HG03521 (cell line): ENCODE measurements around the gene PGC.

Experiments
- ATAC-seq: cut with Tn5 transposase; IDR thresholded peaks from one replicate; pipeline ENCODE4 v1.9.1; 2021; ENCODE audit warnings: mild to moderate bottlenecking, moderate library complexity; ENCODE audit not compliant: unreplicated experiment

PGC gene

DNA sequence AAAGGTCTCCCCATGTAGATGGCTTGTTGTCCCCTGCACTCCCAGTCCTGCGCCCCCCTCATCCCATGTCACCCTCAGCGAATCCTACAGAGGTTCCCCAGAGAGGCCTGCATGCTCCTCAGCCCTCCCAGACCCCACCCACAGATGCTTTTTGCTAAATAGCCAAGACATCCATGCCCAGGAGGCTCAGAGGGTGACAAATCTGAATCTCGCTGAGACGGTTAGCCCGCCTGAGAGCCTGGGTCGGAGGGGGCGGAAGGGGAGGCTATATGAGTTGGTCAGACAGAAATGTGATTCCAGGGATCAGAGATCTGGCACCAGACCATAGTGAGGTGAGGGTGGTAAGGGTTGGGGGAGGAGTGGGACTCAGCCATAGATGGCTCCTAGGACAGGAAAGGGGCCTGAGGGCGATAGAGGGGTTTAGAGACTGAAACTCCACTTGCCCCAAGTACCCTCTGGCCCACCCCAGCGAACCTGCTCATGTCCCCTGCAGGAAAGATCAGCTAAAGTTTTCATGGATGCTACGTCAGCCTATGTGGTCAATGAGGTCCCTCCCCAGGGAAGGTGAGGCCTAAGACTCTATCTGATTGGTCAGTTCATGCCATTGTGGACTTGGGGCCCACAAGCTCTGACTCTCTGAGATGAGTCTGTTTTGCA lies 45.0 kb downstream of the PGC start:
- ATAC-seq, result no peak

DNA sequence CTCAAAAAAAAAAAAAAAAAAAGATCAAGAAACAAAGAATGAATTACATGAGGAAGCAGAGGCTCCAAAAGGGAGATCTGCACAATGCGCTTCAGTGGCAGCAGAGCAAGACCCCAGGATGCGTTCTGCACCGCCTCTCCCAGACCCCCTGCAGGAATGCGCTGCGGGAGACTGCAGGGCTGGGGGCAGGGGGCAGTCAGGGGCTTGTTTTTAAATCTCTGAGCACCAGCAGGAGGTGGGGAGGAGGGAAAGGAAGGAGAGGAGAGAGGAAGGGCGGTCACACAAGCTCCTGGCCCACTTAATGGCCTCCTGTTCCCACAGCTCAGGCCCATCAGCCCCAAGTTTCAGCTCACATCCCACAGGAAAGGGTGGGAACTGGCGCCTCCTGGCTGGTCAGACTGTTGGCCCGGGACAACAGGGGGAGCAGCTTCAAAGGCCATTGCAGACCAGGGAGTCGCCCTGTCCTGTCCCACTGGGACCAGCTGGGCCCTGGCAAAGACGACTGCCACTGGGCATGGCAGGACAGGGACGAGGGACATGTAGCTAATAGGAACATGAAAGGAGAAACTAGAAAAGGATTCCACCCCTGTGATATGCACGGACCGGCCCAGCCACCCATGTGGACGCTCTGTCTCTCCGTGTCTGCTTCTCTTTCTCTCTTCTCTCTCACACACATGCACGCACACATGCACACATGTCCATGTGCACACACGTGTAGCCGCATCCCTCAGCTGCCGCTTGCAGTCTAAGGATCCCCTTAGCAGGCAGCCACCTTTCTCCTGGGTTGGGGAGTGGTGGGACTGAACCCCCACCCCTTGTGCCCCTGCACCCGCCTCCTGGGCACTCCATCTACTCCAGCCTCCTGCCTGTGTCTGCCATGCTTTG lies 46.5 kb downstream of the PGC start:
- ATAC-seq, result no peak

DNA sequence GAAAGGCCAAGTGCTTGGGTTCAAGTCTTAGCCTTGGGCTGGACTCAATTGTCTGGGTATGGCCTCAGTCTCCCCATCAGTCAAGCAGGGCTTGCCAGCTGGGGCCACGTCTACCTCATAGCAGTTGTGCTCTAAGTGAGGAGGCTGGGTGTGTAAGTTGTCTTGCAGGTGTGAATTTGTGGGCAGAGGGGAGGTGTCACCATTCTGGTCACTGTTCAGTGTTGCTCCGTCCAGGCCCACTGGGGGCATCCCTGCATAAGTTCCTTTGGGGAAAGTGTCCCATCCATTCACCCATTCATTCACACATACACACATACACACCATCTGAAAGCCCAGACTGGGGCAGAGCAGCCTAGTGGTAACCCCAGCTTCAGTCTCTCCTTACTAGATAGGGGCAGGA lies 48.1 kb downstream of the PGC start:
- no peak for ATAC-seq

DNA sequence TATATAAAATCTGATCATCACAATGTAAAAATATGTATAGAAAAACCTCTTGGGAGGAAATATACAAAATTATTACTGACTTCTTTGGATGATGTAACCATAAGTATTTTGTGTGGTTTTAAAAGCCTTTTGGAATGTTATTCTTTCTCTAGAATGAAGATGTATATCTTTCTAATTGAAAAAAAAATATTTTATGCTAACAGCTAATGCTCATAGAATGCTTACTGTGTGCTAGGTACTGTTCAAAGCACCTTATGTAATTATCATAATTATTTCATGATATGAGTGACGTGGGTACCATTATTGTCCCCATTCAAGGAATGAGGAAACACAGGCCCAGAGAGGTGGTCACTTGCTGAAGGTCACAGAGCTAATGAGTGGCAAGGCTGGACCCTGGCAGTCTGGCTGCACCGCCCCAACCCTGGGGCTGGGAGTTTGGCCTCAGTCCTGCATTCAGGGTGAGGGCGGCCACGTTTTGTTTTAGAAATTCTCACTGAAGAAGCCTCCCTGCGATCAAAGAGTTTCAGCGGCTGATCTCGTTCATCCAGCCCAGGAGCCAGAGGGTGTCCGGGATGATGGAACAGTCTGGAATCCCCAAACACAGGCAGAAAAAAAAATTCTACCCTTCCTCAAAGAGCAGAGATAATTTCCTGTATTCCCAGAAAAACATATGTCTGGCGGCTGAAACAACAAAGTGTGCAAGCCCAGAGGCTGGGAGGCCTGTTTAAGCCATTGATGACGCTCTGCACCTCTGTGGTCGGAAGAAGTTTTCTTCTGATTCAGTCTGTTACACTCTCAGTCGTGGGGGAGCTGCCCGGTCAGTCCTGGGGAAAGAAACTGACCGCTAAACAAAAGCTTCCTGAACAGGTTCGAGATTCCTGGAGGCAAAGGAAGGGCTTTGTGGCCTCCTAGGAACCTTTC lies 49.1 kb downstream of the PGC start:
- ATAC-seq, result no peak

DNA sequence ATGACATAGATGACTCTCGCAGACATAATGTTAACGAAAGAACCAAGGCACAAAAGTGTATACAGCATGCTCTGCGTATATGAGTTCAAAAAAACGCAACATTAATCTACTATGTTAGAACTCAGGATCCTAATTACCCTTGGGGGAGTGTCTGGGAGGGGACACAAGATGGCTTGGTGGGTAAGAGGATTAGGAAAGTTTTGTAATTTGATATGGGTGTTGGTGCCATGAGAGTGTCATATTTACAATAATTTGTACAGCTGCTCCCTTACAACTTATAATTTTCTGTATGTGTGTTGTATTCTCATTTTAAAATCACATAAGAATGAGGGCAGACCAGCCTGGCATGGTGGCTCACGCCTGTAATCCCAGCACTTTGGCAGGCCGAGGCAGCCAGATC lies 50.4 kb downstream of the PGC start:
- ATAC-seq, result no peak

DNA sequence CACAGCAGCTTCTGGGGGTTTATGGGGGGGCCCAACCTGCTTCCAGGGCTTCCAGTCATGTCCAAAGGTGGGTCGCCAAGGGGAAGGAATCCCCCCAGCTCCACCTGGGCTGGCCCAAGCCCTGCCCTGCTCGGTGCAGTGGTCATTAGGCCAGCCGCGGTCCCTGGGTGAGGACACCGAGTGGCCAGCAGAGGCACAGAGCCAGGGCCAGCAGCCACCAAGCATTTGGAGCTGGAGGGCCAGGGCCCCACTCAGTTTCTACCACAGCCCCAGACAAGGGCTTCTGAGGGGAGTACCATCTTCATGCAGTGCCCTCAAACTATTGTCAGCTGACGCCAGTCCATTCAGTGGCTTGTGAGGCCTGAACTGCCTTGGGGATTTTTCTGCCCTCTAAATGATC lies 51.4 kb downstream of the PGC start:
- ATAC-seq, result no peak

DNA sequence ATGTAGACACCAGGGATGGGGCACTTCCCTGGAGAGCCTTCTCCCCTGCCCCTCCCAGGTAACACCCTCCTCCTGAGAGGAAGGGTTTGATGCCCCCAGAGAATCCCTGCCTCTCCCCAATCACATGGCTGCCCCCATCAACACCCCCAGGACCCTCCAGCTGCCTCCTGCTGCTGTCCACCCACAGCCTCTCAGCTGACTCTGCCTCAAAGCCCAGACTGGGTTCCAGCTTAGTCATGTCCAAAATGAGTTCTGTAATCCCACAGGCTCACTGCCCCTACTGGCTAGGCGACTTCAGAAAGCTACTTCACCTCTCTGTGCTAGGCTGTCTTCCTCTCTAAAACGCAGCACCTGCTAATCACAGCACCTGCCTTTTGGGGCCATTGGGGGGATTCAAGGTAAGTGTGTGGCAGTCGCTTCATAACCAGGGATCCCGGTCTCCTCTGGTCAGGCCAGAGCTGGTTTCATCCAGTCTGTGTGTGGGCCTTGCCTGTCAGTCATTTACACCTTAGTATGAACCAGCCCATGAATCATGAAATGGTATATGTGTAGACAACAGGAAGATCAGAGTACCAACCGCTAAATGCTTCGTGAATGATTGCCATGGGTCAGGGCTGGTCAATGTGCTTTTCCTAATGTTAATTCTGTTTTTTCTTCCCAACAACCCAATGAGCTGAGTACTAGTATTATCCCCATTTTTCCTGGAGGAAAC lies 52.2 kb downstream of the PGC start:
- ATAC-seq, result no peak

DNA sequence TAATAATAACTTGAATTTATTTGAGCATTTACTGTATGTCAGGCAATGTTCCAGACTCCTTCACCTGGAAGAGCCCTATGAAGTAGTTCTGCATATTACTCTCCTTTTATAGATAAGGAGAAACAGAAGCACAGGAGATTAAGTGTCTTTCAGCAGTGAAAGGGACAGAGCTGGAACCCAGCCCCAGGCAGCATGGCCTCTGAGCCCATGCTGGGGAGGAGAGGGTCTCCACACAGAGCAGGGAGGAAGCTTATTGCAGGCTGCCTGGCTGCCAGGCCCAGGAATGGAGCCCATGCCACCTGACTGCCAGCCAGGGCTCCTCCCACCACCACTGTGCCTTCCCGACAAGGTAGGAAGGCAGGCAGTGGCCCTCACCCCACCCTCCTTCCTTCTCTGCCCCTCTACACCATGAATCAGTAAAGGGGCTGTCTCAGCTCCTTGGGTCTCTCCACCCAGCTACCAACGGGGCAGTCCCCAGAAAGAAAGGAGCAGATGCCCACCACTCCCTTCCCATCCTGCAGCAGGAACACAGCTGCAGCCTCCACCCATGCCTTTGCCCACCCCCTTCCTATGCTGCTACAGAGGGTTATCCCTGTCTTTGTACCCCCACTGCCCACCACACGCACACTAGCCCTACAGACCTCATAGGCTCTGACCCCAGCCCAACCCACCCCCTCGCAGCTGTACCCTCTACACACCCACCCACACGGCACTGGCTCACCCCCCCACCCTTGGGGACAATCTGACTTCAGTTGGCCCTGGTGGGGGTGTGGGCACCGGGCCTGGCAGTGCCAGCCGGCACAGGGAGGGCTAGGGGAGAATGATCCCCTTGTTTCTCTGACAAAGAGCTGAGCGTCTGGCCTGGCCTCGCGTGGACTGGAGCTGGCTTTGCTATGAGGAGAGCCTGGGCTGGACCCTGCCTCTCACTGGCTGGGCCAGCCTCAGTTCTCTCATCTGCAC lies 53.6 kb downstream of the PGC start:
- no peak for ATAC-seq

DNA sequence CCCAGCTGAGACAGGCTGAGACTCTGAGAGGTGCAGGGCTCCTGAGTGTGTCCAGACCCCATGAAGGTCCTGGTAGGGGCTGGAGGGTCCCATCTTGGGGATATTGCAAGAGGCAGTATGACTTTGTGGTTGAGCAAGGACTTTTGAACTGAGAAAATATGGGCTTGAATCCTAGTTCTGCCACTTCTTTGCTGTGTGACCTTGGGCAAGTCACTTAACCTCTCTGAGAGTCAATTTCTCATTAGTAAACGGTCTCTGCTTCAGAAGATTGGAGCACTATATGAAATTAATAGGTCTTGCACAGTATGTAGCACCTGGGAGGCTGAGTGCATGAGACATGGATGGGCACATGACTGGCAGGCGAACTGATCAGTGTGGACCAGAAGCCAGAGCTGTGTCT lies 54.5 kb downstream of the PGC start:
- ATAC-seq, result no peak

DNA sequence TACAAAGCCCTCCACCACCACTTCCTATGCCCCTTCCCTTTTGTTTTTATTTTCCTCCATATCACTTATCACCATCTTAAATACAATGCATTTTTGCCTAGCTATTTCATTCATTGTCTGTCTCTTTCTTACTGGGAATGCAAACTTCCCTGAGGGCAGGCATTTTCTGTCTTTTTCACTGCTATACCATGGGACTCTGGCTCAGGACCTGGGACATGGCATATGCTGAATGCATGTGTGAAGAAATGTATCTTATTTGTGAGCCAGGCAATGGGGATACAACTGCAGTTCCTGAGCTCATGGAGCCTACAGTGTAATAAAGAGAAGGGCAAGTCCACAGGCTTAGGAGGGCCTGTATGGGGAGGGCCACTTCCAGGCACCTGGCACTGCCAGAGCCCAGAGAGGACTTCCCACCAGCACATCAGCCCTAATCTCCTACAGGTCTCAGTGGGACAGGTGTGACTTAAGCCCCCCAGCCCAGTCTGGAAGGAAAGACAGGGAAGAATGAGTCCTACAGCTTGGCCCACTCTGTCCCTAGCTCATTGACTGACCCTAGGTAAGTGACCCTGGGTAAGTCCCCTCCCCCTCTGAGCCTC lies 55.0 kb downstream of the PGC start:
- ATAC-seq, result no peak

DNA sequence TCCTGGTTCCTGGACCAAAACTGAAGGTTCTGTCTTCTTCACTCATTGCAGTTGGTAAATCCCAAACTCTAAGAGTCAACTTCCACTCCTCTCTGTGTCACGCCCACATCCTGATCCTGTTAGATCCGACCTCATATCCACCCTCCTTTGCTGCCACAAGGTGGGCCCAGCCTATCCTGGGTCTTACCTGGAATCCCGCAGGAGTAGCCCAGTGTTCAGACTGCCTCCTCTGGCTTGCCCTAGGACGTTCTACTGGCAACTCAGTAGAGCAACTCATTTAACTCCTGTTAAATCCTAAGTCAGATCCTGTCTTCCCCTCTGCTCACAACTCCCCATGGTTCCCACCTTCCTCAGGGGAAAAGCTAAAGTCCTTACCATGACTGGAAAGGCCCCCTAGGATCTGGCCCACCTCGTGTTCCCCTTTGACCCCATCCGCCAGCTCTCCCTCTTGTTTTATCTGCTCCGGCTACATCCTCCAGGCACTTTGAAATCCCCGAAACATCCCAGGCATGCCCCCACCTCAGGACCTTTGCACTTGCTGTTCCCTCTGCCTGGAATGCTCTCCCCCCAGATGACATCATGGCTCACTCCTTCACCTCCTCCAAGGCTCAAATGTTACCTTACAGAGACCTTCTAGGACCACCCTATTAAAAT lies 55.6 kb downstream of the PGC start:
- no peak for ATAC-seq

DNA sequence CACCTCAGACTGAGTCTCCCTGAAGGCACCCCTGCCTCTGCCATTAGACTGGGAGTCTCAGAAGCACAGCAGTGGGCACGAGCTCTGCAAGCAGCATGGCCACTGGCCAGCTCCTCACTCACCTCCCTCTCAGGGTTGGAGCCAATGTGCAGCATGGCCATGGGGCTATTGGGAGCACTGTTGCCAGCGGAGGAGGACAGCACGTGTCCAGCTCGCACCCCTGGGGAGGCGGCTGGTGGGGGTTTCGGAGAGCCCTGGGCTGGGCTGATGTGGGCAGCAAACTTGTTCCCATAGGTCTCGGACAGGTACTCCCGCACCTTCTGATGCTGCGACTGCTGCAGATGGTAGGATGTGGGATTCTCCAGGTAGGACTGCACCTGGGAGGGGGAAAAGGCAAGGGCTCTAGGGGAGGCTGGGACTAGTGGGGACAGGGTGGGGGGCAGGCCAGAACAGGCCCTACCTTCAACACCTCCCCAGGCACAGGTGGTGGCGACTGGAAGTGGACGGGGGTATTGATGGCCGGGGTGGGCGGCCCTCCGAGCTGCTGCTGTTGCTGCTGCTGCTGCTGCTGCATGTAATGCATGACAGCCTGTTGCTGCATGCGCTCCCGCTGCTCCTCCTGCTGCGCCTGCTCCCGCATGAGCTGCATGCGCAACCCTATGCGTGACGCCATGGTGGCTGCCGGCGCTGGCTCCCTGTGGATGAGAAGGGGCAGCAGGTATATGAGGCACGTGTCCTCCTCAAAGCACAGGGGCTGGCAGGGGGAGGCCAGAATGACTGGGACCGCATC lies 56.5 kb downstream of the PGC start:
- ATAC-seq, result no peak

DNA sequence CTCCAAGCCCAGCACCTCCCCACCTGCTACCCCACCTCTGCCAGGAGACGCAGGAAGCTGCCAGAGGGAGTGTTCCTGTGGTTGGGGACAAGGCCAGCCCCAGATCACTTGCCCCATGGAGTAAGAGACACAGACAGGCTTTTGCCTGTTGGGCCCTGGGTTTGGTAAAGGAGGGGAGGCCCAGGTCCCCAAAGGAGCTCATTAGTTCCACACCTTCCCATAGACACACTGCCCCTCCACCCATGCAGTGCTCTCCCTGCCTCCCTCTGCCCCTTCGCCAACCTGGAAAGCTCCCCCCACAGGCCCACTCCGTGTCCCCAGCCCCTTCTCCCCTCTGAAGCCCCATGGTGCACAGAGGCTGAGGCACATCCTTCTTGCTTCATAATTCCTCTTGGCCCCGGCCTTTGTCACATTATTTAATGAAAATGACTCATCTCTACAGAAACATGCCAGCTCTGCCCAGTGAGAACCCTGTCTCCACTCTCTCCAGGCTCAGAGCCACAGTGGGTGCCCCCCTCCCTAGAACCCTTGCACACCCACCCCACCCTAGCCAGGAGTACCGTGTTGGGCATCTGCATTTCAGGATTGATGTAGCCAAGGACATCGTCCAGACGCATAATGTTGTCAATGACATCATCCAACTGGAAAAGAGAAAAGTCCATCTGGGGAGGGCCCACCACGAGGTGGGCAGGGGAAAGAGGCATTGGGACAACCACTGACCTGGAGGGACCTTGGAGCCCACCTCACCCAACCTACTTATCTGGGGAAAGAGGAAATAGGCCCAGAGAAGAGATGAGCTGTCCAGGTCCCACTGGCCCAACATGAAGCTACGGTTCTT lies 57.8 kb downstream of the PGC start:
- ATAC-seq, result no peak

DNA sequence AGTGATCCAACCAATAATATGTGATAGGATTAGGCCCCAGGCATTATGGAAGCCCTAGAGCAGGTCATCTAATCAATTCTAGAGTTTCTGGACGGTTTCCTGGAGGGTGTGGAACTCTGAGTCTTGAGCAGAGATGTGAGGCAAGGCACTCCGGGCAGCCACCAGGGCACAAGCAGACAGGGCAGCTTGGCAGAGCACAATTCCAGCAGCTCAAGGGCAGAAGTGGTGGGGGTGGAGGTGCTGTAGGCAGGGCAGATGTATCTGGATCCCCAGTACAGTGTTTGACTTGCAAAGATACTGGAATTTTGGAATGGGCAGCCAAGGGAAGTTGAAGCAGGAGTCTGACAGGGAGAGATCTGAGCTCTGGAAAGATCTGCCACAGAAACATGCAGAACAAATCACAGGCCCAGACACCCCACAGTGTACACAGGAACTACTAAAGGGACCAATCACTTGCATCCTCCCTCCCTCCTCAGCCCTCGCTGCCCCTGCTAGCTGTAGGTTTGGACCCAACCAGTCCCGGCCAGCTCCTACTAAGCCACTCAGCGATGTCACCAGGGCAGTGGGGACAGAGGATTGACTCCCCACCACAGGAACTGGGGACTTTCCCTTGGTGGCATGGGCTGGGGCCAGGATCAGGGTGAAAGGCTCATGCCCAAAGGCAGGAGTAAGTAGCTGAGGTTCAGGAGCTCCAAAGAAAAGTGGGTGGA lies 58.8 kb downstream of the PGC start:
- no peak for ATAC-seq

DNA sequence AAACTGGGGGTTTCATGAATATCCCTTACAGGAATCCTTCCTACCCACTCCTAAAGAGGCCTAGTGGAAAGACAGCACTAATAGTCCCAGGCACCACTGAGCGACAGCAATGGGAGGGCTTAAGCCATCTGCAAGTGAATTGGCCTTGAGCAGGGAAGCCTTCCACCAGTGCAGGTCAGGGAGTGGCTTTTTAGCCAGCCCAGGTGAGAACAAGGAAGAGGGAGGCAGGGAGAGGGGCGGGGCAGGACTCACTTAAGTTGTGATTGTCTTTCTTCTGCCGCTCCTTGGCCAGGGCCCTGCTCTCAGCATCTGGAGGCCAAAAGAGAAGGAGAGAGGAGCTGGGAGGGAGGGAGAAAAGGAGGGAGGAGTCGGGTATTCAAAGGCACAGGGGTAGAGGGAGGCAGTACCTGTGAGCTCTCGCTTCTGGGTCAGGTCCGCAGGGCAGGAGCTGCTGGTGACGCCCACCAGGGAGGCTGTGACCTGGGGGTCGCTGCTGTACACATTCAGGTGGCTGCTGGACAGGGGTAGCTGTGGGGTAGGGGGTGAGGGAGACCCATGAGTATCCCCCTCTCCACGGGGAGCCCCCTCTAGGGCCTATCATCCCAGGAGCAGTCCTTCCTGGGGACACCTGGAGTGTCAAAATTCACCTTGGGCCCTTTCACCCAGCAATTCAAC lies 59.6 kb downstream of the PGC start:
- ATAC-seq, result no peak
